GM21786 (cell line): ENCODE measurements around the gene EDN3.
"Not testable (repeated sequence)": the region's sequence is repeated elsewhere in the genome, so short reads cannot be mapped to it uniquely, and the experiment has no call there.

ENCODE experiments used
- ATAC-seq: cut with Tn5 transposase; IDR thresholded peaks from one replicate; pipeline ENCODE4 v1.9.1; 2021; ENCODE audit not compliant: unreplicated experiment

EDN3 gene

GRCh38 chr20:59334651-59335300 lies 34.4 kb downstream of the EDN3 start:
- no peak for ATAC-seq

- ATAC-seq: no peak
Measured at GRCh38 chr20:59335377-59335776, 35.0 kb downstream of the EDN3 start.

GRCh38 chr20:59336540-59336939 lies 36.1 kb downstream of the EDN3 start:
- ATAC-seq: no peak

GRCh38 chr20:59338444-59338843 lies 38.0 kb downstream of the EDN3 start:
- ATAC-seq: not testable (repeated sequence)

- ATAC-seq: no peak
Measured at GRCh38 chr20:59340201-59340885, 39.9 kb downstream of the EDN3 start.

GRCh38 chr20:59341285-59342022 lies 41.0 kb downstream of the EDN3 start:
- ATAC-seq: not testable (repeated sequence)

GRCh38 chr20:59342023-59342957 lies 41.9 kb downstream of the EDN3 start:
- ATAC-seq: no peak

GRCh38 chr20:59346061-59346460 lies 45.6 kb downstream of the EDN3 start:
- no peak for ATAC-seq

- no peak for ATAC-seq
Measured at GRCh38 chr20:59349277-59349676, 48.9 kb downstream of the EDN3 start.

- no peak for ATAC-seq
Measured at GRCh38 chr20:59350330-59351156, 50.1 kb downstream of the EDN3 start.

- ATAC-seq: no peak
Measured at GRCh38 chr20:59351157-59352040, 51.0 kb downstream of the EDN3 start.

GRCh38 chr20:59352541-59352940 lies 52.1 kb downstream of the EDN3 start:
- no peak for ATAC-seq

- ATAC-seq: no peak
Measured at GRCh38 chr20:59352990-59353389, 52.6 kb downstream of the EDN3 start.

GRCh38 chr20:59354460-59354859 lies 54.0 kb downstream of the EDN3 start:
- ATAC-seq: no peak

GRCh38 chr20:59355242-59355641 lies 54.8 kb downstream of the EDN3 start:
- ATAC-seq: no peak

- ATAC-seq: no peak
Measured at GRCh38 chr20:59356662-59357165, 56.3 kb downstream of the EDN3 start.

- not testable (repeated sequence) for ATAC-seq
Measured at GRCh38 chr20:59358793-59359192, 58.4 kb downstream of the EDN3 start.

- no peak for ATAC-seq
Measured at GRCh38 chr20:59359906-59360725, 59.7 kb downstream of the EDN3 start.
